ENCODE measurements around the gene CDH4. TPM values are rescaled to one million over a fixed set of nuclear protein-coding genes. Genes with fewer than 3 reads are reported as not detected.

CDH4 gene
- total RNA-seq, 4 donors from 2014 or later: not detected

DNA sequence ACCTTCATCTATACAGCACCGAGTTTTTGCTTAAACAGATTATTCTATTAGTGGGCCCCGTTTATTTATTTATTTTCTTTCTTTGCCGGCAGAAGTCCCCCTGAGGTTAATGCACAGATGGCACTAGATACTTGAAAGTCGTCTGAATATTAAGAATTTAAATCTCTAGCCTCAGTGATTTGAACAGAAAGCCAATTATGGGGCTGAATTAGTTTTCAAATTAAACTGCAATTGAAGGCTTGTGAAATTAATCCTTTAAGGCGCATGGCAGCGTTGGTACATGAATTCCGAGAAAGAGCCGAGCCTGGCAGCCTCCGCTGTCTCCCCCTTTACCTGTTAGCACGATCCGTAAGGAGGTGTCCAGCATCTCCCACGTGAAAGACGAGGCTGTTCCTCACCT, 610.8 kb downstream of the CDH4 start:
- no peak overlapping the region for H3K27ac ChIP-seq
- H3K4me1 ChIP-seq: no peaks in the 10 kb centered on the region
- no peaks in the 10 kb centered on the region for H3K27me3 ChIP-seq
- no peak for DNase-seq
- no peaks in the 10 kb centered on the region for H3K36me3 ChIP-seq
- TF ChIP-seq, protein P1, sequence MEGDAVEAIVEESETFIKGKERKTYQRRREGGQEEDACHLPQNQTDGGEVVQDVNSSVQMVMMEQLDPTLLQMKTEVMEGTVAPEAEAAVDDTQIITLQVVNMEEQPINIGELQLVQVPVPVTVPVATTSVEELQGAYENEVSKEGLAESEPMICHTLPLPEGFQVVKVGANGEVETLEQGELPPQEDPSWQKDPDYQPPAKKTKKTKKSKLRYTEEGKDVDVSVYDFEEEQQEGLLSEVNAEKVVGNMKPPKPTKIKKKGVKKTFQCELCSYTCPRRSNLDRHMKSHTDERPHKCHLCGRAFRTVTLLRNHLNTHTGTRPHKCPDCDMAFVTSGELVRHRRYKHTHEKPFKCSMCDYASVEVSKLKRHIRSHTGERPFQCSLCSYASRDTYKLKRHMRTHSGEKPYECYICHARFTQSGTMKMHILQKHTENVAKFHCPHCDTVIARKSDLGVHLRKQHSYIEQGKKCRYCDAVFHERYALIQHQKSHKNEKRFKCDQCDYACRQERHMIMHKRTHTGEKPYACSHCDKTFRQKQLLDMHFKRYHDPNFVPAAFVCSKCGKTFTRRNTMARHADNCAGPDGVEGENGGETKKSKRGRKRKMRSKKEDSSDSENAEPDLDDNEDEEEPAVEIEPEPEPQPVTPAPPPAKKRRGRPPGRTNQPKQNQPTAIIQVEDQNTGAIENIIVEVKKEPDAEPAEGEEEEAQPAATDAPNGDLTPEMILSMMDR (IDR thresholded peaks at IDR 0.05): no peak
- TF ChIP-seq POLR2AphosphoS5 (IDR thresholded peaks at IDR 0.05): no peak
- TF ChIP-seq POLR2A (IDR thresholded peaks at IDR 0.05): no peak
- TF ChIP-seq EP300 (IDR thresholded peaks at IDR 0.05; ENCODE audit: low read depth): no peak
- intact Hi-C loops (cut with DNase I; ENCODE audit: low total_unique reads) (no loop called here), in situ Hi-C loops (cut with MboI; ENCODE audit: low pct_ligation_motif_present in 1 of 4, low pct_unique_long_range_greater_than_20kb in 1 of 4, low sequenced_read_pairs in 3 of 4) (no loop called here)
- H3K4me3 ChIP-seq: no peak overlapping the region
- WGBS, 2 donors (ENCODE audit: low coverage in 1 of 2): 80 to 81% methylated on average over 4 to 13 of the region's 13 CpGs
- no peaks in the 10 kb centered on the region for H3K9me3 ChIP-seq

DNA sequence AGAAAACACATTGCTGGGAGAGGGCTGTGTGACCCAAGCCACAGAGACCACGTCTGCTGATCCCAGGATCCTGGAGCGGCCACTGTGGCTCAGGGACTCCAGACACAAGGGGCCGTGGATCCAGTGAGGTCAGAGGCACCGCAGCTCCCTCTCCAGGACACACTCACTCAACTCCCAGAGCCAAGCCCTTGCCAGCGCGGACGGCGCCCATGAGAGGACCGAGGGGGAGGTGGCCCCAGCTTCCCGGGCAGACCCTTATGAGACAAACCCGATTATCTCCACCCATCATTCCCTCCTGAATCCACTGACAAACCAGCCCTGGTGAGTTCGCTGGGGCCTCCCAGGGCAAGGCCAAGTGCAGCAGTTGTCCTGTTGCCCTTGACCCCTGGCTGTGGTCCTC, 612.4 kb downstream of the CDH4 start:
- H3K36me3 ChIP-seq: no peaks in the 10 kb centered on the region
- no peak overlapping the region for H3K4me3 ChIP-seq
- DNase-seq: no peak
- H3K27me3 ChIP-seq: no peaks in the 10 kb centered on the region
- no peaks in the 10 kb centered on the region for H3K4me1 ChIP-seq
- TF ChIP-seq, protein P1 (IDR thresholded peaks at IDR 0.05): no peak
- TF ChIP-seq POLR2AphosphoS5 (IDR thresholded peaks at IDR 0.05) (no peak), EP300 (IDR thresholded peaks at IDR 0.05; ENCODE audit: low read depth) (no peak), POLR2A (IDR thresholded peaks at IDR 0.05) (no peak)
- intact Hi-C loops (cut with DNase I; ENCODE audit: low total_unique reads) (no loop called here), in situ Hi-C loops (cut with MboI; ENCODE audit: low pct_ligation_motif_present in 1 of 4, low pct_unique_long_range_greater_than_20kb in 1 of 4, low sequenced_read_pairs in 3 of 4) (no loop called here)
- H3K9me3 ChIP-seq: no peaks in the 10 kb centered on the region
- WGBS, 2 donors (ENCODE audit: low coverage in 1 of 2): 87% methylated on average over 11 of the region's 12 CpGs; no CpG with 5 or more reads in 1 of the 2 donors
- no peak overlapping the region for H3K27ac ChIP-seq

DNA sequence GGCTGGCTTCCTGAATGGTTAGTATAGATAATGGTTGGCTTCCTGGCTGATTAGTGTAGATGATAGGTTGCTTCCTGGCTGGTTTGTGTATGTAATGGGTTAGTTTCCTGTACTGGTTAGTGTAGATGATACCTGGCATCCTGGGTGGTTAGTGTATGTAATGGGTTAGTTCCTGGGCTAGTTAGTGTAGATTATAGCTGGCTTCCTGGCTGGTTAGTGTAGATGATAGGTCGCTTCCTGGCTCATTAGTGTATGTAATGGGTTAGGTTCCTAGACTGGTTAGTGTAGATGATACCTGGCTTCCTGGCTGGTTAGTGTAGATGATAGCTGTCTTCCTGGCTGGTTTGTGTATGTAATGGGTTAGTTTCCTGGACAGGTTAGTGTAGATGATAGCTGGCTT, 613.3 kb downstream of the CDH4 start:
- no peak for DNase-seq
- H3K4me3 ChIP-seq: no peak overlapping the region
- 33 to 67% methylated on average over 1 of the region's 1 CpG for WGBS, 2 donors (ENCODE audit: low coverage in 1 of 2)
- TF ChIP-seq EP300 (IDR thresholded peaks at IDR 0.05; ENCODE audit: low read depth) (no peak), POLR2AphosphoS5 (IDR thresholded peaks at IDR 0.05) (no peak)
- H3K4me1 ChIP-seq: no peaks in the 10 kb centered on the region
- H3K9me3 ChIP-seq: no peaks in the 10 kb centered on the region
- no peaks in the 10 kb centered on the region for H3K36me3 ChIP-seq
- H3K27me3 ChIP-seq: no peaks in the 10 kb centered on the region
- in situ Hi-C loops (cut with MboI; ENCODE audit: low pct_ligation_motif_present in 1 of 4, low pct_unique_long_range_greater_than_20kb in 1 of 4, low sequenced_read_pairs in 3 of 4): no loop called here
- H3K27ac ChIP-seq: no peak overlapping the region
- intact Hi-C loops (cut with DNase I; ENCODE audit: low total_unique reads): no loop called here

DNA sequence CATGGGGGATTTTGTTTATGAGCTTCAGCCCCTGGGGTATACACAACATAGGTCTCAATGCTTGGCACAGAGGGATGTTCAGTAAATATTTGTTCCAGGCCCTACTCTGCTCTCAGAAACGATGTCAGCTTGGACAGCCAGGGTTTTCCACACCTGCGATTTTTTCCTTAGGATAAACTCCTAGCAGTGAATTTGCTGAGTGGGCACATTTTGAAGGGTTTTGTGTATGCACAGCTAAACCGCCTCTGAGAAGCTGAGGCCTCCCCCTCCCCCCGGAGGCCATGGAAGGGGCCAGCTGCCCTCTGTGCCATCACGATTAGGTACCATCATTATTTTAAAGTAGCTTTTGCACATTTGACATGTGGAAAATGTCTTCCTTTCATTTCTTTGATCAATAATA, 614.1 kb downstream of the CDH4 start:
- Histone ChIP-seq H3K27me3 (no peaks in the 10 kb centered on the region), H3K4me1 (no peaks in the 10 kb centered on the region), H3K27ac (no peak overlapping the region), H3K9me3 (no peaks in the 10 kb centered on the region), H3K36me3 (no peaks in the 10 kb centered on the region), H3K4me3 (no peak overlapping the region)
- TF ChIP-seq, protein P1 (IDR thresholded peaks at IDR 0.05): no peak
- TF ChIP-seq POLR2A (IDR thresholded peaks at IDR 0.05) (no peak), EP300 (IDR thresholded peaks at IDR 0.05; ENCODE audit: low read depth) (no peak), POLR2AphosphoS5 (IDR thresholded peaks at IDR 0.05) (no peak)
- DNase-seq: no peak
- WGBS, 2 donors (ENCODE audit: low coverage in 1 of 2): 71% methylated on average over 5 of the region's 5 CpGs; no CpG with 5 or more reads in 1 of the 2 donors
- in situ Hi-C loops (cut with MboI; ENCODE audit: low pct_ligation_motif_present in 1 of 4, low pct_unique_long_range_greater_than_20kb in 1 of 4, low sequenced_read_pairs in 3 of 4): no loop called here
- intact Hi-C loops (cut with DNase I; ENCODE audit: low total_unique reads): no loop called here

DNA sequence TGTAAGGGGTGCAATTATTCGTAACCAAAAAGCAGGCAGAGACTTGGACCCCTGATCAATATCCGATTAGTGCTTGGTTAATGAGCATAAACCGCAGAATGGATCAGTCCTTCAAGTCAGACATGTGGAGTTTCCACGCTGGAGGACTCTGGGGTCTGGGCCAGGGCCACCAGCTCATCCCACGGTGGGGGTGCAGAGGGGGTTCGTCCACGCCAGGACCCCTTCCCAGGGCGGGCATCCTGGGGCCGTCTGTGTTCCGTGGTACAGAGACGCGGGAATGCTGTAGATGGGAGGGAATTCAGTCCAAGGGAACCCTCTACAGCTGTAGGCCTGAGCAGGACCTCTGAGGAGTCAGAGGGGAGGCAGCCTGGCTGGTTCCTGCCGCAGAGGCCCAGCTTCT, 615.9 kb downstream of the CDH4 start:
- Histone ChIP-seq H3K4me3 (no peak overlapping the region), H3K36me3 (no peaks in the 10 kb centered on the region), H3K4me1 (no peaks in the 10 kb centered on the region), H3K9me3 (no peaks in the 10 kb centered on the region), H3K27me3 (no peaks in the 10 kb centered on the region), H3K27ac (no peak overlapping the region)
- intact Hi-C loops (cut with DNase I; ENCODE audit: low total_unique reads): no loop called here
- no peak for DNase-seq
- in situ Hi-C loops (cut with MboI; ENCODE audit: low pct_ligation_motif_present in 1 of 4, low pct_unique_long_range_greater_than_20kb in 1 of 4, low sequenced_read_pairs in 3 of 4): no loop called here
- WGBS, 2 donors (ENCODE audit: low coverage in 1 of 2): 89% methylated on average over 13 of the region's 13 CpGs; no CpG with 5 or more reads in 1 of the 2 donors
- TF ChIP-seq POLR2AphosphoS5 (IDR thresholded peaks at IDR 0.05) (no peak), EP300 (IDR thresholded peaks at IDR 0.05; ENCODE audit: low read depth) (no peak), POLR2A (IDR thresholded peaks at IDR 0.05) (no peak)
- TF ChIP-seq, protein P1 (IDR thresholded peaks at IDR 0.05): no peak
